GM13976 (cell line): ENCODE data around the gene CPN1.
"Not testable (repeated sequence)": the region's sequence is repeated elsewhere in the genome, so short reads cannot be mapped to it uniquely, and the experiment has no call there.

Experiments
- DNase-seq: peaks from one replicate; pipeline ENCODE4 v3.0.0; 2012; ENCODE audit warnings: low spot score
- CTCF ChIP-seq: IDR thresholded peaks from 2 replicates; pipeline ENCODE4 v1.5.1; 2012; ENCODE audit warnings: borderline replicate concordance, mild to moderate bottlenecking; ENCODE audit not compliant: insufficient read depth; ENCODE audit errors: extremely low read depth, missing control alignments, control extremely low read depth
- in situ Hi-C: fragments of 300-500 bp; cut with MboI; formaldehyde crosslinking; loops from one replicate; pipeline ENCODE4 v1.12.0; 2022; ENCODE audit warnings: low sequenced_read_pairs, mixed read lengths, inconsistent platforms; ENCODE audit not compliant: unreplicated experiment

CPN1 gene

GRCh38 chr10:100020886-100021253, 60.8 kb downstream of the CPN1 start:
- no peak for TF ChIP-seq CTCF
- no peak for DNase-seq
- in situ Hi-C loops: no loop called here

- TF ChIP-seq CTCF: peak; percentile 3
- in situ Hi-C loops: no loop called here
- DNase-seq: peak; percentile 75
Observed at GRCh38 chr10:100020142-100020885, 61.4 kb downstream of the CPN1 start.

GRCh38 chr10:100019787-100020141, 61.9 kb downstream of the CPN1 start:
- in situ Hi-C loops: no loop called here

GRCh38 chr10:100014071-100014762, 67.5 kb downstream of the CPN1 start:
- peak; percentile 68 for DNase-seq
- in situ Hi-C loops: no loop called here
- no peak for TF ChIP-seq CTCF

More at GRCh38 chr10:100019787-100020141, 61.9 kb downstream of the CPN1 start:
- DNase-seq: no peak
- TF ChIP-seq CTCF: no peak

GRCh38 chr10:100013621-100014020, 68.0 kb downstream of the CPN1 start:
- TF ChIP-seq CTCF: no peak
- in situ Hi-C loops: no loop called here

GRCh38 chr10:100011906-100012305, 69.8 kb downstream of the CPN1 start:
- not testable (repeated sequence) for DNase-seq

More at GRCh38 chr10:100013621-100014020, 68.0 kb downstream of the CPN1 start:
- DNase-seq: no peak

More at GRCh38 chr10:100011906-100012305, 69.8 kb downstream of the CPN1 start:
- in situ Hi-C loops: not testable (repeated sequence)
